ENCODE data around the gene MESP1.

The MESP1 gene

DNA sequence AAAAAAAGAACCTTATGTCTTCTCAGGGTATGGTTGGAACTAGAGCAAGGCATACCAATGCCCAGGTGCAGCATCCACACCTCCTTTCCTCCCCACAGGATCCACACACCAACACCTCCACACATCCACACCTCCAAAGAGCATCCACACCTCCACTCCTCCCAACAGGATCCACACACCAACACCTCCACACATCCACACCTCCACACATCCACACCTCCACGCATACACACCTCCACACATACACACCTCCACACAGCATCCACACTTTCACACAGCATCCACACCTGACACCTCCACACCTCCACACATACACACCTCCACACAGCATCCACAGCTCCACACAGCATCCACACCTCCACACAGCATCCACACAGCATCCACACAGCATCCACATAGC lies 5.3 kb downstream of the MESP1 start:
- Histone ChIP-seq H3K4me1 (ENCODE audit: control insufficient read depth, insufficient read depth, low read length) (peaks cover 28% of the 10 kb centered on the region), H3K27me3 (ENCODE audit: control insufficient read depth, insufficient read depth, low read length) (peaks cover 80% of the 10 kb centered on the region), H3K9me3 (ENCODE audit: control insufficient read depth, insufficient read depth, low read depth, low read length) (no peaks in the 10 kb centered on the region), H3K9ac (ENCODE audit: low read length) (no peak overlapping the region), H3K36me3 (ENCODE audit: control insufficient read depth, insufficient read depth, low read length) (no peaks in the 10 kb centered on the region), H3K4me3 (ENCODE audit: low read depth, low read length) (no peak overlapping the region), H3K27ac (ENCODE audit: low read depth, low read length) (no peak overlapping the region)

DNA sequence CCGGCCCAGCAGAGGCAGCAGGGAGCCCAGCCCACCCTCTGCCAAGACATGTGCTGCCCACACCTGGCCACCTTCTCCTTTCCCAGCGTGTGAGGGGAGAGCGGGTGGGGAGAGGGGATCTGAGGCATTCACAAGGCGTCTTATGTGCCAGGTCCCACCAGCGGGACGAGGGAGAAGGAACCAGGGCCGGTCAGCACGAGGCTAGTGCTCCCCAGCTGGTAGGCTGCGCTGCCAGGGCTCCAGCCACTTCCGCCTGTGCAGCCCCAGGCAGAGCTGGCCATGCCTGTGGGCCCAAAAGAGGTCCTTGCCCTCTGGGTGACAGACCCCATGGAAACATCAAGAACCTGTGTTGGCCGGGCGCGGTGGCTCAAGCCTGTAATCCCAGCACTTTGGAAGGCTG lies 5.9 kb downstream of the MESP1 start:
- Histone ChIP-seq H3K9me3 (ENCODE audit: control insufficient read depth, insufficient read depth, low read depth, low read length) (no peaks in the 10 kb centered on the region), H3K27me3 (ENCODE audit: control insufficient read depth, insufficient read depth, low read length) (peaks cover 74% of the 10 kb centered on the region), H3K36me3 (ENCODE audit: control insufficient read depth, insufficient read depth, low read length) (no peaks in the 10 kb centered on the region), H3K9ac (ENCODE audit: low read length) (no peak overlapping the region), H3K4me3 (ENCODE audit: low read depth, low read length) (no peak overlapping the region), H3K27ac (ENCODE audit: low read depth, low read length) (no peak overlapping the region), H3K4me1 (ENCODE audit: control insufficient read depth, insufficient read depth, low read length) (peaks cover 27% of the 10 kb centered on the region)

DNA sequence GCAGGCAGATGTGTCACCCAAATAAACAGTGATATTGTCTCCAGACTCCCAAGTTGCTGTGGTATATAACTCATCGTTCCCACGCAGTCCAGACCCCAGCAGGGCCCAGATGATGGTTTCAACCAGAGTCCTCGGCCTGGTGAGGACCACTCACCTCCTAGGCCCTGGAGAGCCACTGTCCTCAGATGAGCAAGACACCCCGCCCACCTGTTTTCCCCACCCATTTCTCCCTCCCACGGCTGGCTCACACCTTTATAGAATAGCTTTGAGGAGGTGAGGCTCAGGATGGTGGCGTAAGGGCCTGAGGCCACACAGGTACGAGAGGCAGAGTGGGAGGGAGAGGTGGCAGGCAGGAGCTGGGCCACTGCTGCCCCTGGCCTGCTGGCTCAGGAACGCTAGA lies 7.5 kb downstream of the MESP1 start:
- Histone ChIP-seq H3K27ac (ENCODE audit: low read depth, low read length) (no peak overlapping the region), H3K9ac (ENCODE audit: low read length) (no peak overlapping the region), H3K9me3 (ENCODE audit: control insufficient read depth, insufficient read depth, low read depth, low read length) (no peaks in the 10 kb centered on the region), H3K4me3 (ENCODE audit: low read depth, low read length) (no peak overlapping the region), H3K4me1 (ENCODE audit: control insufficient read depth, insufficient read depth, low read length) (peaks cover 17% of the 10 kb centered on the region), H3K36me3 (ENCODE audit: control insufficient read depth, insufficient read depth, low read length) (no peaks in the 10 kb centered on the region), H3K27me3 (ENCODE audit: control insufficient read depth, insufficient read depth, low read length) (peaks cover 59% of the 10 kb centered on the region)

DNA sequence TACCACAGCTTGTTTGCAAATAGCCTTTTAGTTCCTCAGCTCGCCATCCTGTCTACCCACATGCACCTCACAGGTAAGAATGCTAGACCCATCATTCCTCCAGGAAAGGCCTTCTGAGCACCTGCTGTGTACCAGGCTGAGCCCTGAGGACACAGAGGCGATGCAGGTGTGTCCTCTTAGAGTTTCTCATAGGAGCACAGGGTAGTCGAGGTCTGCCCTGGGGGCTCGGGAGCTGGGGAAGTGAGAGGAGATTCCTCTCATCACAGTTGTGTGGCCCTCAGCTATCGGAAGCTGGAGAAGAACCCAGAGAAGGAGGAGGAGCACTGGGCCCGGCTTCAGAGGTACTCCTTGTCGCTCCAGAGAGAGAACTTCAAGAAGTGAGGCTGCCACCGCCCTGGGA lies 8.0 kb downstream of the MESP1 start:
- Histone ChIP-seq H3K27me3 (ENCODE audit: control insufficient read depth, insufficient read depth, low read length) (peaks cover 53% of the 10 kb centered on the region), H3K4me3 (ENCODE audit: low read depth, low read length) (no peak overlapping the region)

DNA sequence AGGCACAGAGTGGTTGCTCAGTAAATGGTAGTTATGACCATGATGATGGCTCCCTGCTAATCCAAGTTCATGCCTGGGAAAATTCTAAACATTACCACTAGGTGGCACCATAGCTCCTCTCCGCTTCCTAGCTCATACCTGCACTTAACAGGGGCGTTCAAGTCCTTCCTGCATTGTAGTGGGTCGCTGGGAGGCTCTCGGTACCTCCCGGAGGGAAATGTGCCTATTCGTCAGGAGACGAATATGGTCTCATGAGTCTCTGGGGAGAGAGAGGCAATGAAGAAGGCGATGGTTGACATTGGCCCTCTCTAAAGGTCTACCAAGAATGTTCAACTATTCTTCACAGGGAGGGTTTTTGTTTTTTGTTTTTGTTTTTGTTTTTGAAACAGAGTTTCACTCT lies 10.9 kb downstream of the MESP1 start:
- H3K9ac ChIP-seq (ENCODE audit: low read length) = no peak overlapping the region

More for the DNA sequence above, 8.0 kb downstream of the MESP1 start:
- Histone ChIP-seq H3K4me1 (ENCODE audit: control insufficient read depth, insufficient read depth, low read length) (peaks cover 11% of the 10 kb centered on the region), H3K36me3 (ENCODE audit: control insufficient read depth, insufficient read depth, low read length) (no peaks in the 10 kb centered on the region), H3K9ac (ENCODE audit: low read length) (no peak overlapping the region), H3K27ac (ENCODE audit: low read depth, low read length) (no peak overlapping the region), H3K9me3 (ENCODE audit: control insufficient read depth, insufficient read depth, low read depth, low read length) (no peaks in the 10 kb centered on the region)

DNA sequence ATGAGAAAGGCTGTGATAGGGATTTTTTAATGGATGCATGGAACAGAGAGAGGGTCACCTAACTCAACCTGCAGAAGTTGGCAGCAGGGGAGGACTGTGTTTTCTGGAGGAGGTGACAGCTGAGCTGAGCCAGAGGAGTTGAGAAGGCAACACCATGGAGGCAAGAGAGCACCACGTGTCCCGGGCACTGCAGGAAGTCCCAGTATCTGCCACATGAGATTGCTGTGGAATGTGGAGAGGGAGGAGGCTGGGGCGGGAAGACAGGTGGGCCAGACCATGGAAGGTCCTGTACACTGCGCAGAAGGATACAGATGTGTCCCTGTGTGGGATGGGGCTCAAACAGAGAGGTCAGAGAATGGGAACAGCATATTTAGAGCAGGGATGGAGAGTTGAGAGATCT lies 15.3 kb downstream of the MESP1 start:
- Histone ChIP-seq H3K27me3 (ENCODE audit: control insufficient read depth, insufficient read depth, low read length) (peaks cover 17% of the 10 kb centered on the region; the same call in 1 of the 2 replicates), H3K4me3 (ENCODE audit: low read depth, low read length) (no peak overlapping the region), H3K36me3 (ENCODE audit: control insufficient read depth, insufficient read depth, low read length) (no peaks in the 10 kb centered on the region), H3K4me1 (ENCODE audit: control insufficient read depth, insufficient read depth, low read length) (no peaks in the 10 kb centered on the region), H3K9me3 (ENCODE audit: control insufficient read depth, insufficient read depth, low read depth, low read length) (no peaks in the 10 kb centered on the region), H3K9ac (ENCODE audit: low read length) (no peak overlapping the region), H3K27ac (ENCODE audit: low read depth, low read length) (no peak overlapping the region)

More for the DNA sequence above, 10.9 kb downstream of the MESP1 start:
- H3K27me3 ChIP-seq (ENCODE audit: control insufficient read depth, insufficient read depth, low read length) = peaks cover 34% of the 10 kb centered on the region
- H3K4me3 ChIP-seq (ENCODE audit: low read depth, low read length) = no peak overlapping the region
- no peak overlapping the region for H3K27ac ChIP-seq (ENCODE audit: low read depth, low read length)
- no peaks in the 10 kb centered on the region for H3K36me3 ChIP-seq (ENCODE audit: control insufficient read depth, insufficient read depth, low read length)
- no peaks in the 10 kb centered on the region for H3K4me1 ChIP-seq (ENCODE audit: control insufficient read depth, insufficient read depth, low read length)
- H3K9me3 ChIP-seq (ENCODE audit: control insufficient read depth, insufficient read depth, low read depth, low read length) = no peaks in the 10 kb centered on the region

DNA sequence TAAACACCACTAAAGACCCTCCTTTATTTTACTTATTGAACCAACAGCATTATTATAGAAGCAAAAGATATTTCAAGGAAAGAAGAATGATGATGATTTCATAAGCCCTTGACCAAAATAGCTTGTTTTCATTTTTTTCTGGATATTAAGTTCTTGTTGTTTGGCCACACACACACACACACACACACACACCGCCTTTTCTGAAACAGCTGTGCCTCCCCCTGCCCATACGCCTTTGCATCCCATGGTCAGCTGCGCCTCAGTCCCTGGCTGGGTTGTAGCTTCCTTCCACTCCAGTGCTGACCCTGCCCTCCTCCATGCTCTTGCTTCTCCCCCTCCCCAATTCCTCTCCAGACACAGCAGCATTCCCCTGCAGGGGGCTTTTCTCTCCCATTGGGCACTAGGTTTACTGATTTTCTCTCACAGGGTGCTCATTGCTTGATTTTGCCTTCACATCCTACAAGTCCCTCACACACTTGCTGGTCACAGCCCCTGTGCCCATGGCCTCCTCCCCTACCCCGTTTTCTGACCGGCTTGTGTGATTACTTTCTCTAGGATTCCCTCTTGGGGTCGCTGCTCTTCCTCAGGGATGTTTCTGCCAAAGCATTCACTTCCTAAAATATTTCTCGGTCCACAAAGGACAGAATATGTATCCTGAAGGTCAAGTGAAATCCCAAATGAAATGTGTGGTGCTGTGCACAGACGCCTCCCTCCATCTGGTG lies 18.4 kb downstream of the MESP1 start:
- no peak overlapping the region for H3K27ac ChIP-seq (ENCODE audit: low read depth, low read length)

DNA sequence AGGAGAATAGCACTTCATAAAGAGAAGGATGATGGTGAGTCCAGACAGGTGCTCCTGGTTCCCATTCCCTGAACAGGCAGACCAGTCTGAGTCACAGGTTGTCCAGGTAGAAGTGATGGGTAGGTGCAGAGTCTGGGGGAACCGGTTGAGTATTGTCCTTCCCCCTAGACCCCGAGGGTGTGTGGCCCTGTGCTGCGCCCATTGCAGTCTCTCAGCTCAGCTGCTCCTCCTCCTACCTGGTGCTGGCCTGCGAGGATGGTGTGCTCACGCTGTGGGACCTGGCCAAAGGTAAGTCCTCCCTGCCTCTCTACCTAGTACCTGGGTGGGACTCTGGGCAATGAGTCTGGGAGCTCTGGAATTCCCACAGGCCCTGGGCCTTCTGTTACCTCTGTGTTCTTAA lies 19.8 kb downstream of the MESP1 start:
- Histone ChIP-seq H3K4me1 (ENCODE audit: control insufficient read depth, insufficient read depth, low read length) (no peaks in the 10 kb centered on the region), H3K9ac (ENCODE audit: low read length) (no peak overlapping the region), H3K36me3 (ENCODE audit: control insufficient read depth, insufficient read depth, low read length) (no peaks in the 10 kb centered on the region), H3K27me3 (ENCODE audit: control insufficient read depth, insufficient read depth, low read length) (peaks cover 17% of the 10 kb centered on the region; the same call in 1 of the 2 replicates), H3K4me3 (ENCODE audit: low read depth, low read length) (no peak overlapping the region), H3K9me3 (ENCODE audit: control insufficient read depth, insufficient read depth, low read depth, low read length) (no peaks in the 10 kb centered on the region), H3K27ac (ENCODE audit: low read depth, low read length) (no peak overlapping the region)

More for the DNA sequence above, 18.4 kb downstream of the MESP1 start:
- Histone ChIP-seq H3K27me3 (ENCODE audit: control insufficient read depth, insufficient read depth, low read length) (peaks cover 17% of the 10 kb centered on the region; the same call in 1 of the 2 replicates), H3K9me3 (ENCODE audit: control insufficient read depth, insufficient read depth, low read depth, low read length) (no peaks in the 10 kb centered on the region), H3K9ac (ENCODE audit: low read length) (no peak overlapping the region), H3K4me3 (ENCODE audit: low read depth, low read length) (no peak overlapping the region), H3K36me3 (ENCODE audit: control insufficient read depth, insufficient read depth, low read length) (no peaks in the 10 kb centered on the region), H3K4me1 (ENCODE audit: control insufficient read depth, insufficient read depth, low read length) (no peaks in the 10 kb centered on the region)

DNA sequence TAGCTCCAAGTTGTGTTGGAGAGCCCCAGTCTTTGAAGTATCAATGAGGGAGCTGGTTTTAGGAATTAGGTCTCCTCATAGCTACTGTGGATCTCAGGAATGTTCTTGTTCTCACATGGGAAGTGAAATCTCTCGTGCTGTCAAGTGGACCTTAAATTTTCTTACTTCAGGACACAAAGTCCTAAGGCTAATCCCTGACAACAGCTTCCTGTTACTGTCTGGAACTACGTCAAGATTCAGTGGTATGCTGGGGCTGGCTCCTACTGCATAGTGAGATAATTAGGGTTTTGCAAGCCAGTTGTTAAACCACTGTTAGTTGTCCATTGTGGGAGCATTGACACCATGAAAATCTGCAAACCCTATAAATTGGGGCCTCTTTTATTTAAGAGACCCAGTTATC lies 22.8 kb downstream of the MESP1 start:
- Histone ChIP-seq H3K4me1 (ENCODE audit: control insufficient read depth, insufficient read depth, low read length) (no peaks in the 10 kb centered on the region), H3K9me3 (ENCODE audit: control insufficient read depth, insufficient read depth, low read depth, low read length) (peaks cover 5% of the 10 kb centered on the region), H3K9ac (ENCODE audit: low read length) (no peak overlapping the region), H3K36me3 (ENCODE audit: control insufficient read depth, insufficient read depth, low read length) (no peaks in the 10 kb centered on the region), H3K4me3 (ENCODE audit: low read depth, low read length) (no peak overlapping the region), H3K27me3 (ENCODE audit: control insufficient read depth, insufficient read depth, low read length) (no peaks in the 10 kb centered on the region), H3K27ac (ENCODE audit: low read depth, low read length) (no peak overlapping the region)

DNA sequence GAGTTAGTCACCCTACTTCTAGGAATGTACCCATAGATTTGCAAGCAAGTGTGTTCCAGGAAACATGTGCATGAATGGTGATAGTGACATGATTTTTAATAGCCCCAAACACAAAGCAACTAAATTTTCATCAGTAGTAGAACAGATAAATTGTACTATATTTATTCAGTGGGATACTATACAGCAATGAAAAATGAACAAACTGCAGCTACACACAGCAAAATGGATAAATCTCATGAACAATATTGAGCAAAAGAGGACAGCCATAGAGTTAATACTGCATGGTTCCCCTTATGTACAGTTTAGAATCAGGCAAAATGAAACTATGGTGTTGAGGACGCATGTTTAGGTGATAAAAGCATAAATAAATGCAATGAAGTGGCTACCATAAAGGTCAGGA lies 26.0 kb downstream of the MESP1 start:
- Histone ChIP-seq H3K27ac (ENCODE audit: low read depth, low read length) (no peak overlapping the region), H3K36me3 (ENCODE audit: control insufficient read depth, insufficient read depth, low read length) (no peaks in the 10 kb centered on the region), H3K4me1 (ENCODE audit: control insufficient read depth, insufficient read depth, low read length) (no peaks in the 10 kb centered on the region), H3K9me3 (ENCODE audit: control insufficient read depth, insufficient read depth, low read depth, low read length) (peaks cover 5% of the 10 kb centered on the region), H3K27me3 (ENCODE audit: control insufficient read depth, insufficient read depth, low read length) (no peaks in the 10 kb centered on the region; the same call in 1 of the 2 replicates), H3K4me3 (ENCODE audit: low read depth, low read length) (no peak overlapping the region), H3K9ac (ENCODE audit: low read length) (no peak overlapping the region)

DNA sequence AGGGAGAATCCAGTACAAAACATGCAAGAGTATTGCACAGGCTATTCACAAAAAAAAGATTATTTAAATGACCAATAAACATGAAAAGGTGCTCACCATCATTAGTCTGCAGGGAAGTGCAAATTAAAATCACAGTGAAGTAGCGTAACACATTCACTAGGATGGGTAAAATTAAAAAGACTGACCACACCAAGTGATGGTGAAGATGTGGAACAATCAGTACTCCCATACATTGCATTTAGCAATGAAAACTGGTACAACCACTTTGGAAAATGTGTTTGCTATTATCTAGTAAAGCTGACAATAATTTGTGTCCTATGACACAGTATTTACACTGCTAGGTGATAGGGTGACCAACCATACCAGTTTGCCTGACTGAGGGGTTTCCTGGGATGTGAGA lies 26.4 kb downstream of the MESP1 start:
- Histone ChIP-seq H3K27me3 (ENCODE audit: control insufficient read depth, insufficient read depth, low read length) (no peaks in the 10 kb centered on the region; the same call in 1 of the 2 replicates), H3K4me3 (ENCODE audit: low read depth, low read length) (no peak overlapping the region), H3K9me3 (ENCODE audit: control insufficient read depth, insufficient read depth, low read depth, low read length) (peaks cover 5% of the 10 kb centered on the region), H3K4me1 (ENCODE audit: control insufficient read depth, insufficient read depth, low read length) (no peaks in the 10 kb centered on the region), H3K9ac (ENCODE audit: low read length) (no peak overlapping the region), H3K36me3 (ENCODE audit: control insufficient read depth, insufficient read depth, low read length) (no peaks in the 10 kb centered on the region), H3K27ac (ENCODE audit: low read depth, low read length) (no peak overlapping the region)
